ENCODE measurements around the gene RBBP4.

RBBP4 gene

DNA sequence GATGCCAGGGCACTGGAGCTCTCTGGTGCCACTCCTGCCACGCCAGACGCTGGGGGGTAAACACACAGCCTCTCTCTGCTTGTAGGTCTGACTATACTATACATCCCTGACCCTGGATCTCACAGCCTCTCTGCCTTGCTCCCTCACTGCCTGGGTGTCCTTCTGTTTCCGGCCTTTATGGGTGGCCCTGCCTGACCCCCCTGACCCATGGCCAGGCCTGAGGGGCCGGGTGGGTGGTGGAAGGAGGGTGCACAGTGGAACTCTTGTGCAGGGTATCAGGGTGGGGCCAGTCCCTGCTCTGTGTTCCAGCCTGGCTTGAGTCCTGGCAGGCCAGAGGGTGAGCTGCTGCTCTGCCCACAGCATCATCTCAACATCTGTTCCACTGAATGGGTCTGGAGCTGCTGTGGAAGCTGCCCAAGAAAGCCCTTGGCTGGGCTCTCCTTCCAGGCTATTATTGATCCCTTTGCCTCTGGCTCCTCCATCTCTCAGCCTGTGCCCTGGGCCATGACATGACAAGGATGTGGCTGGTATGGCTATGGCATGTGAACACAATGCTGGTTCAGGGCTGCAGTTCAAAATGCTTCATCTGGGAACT is 68.8 kb downstream of the RBBP4 start:
- no peak for DNase-seq (ENCODE audit: low read depth, low spot score)

DNA sequence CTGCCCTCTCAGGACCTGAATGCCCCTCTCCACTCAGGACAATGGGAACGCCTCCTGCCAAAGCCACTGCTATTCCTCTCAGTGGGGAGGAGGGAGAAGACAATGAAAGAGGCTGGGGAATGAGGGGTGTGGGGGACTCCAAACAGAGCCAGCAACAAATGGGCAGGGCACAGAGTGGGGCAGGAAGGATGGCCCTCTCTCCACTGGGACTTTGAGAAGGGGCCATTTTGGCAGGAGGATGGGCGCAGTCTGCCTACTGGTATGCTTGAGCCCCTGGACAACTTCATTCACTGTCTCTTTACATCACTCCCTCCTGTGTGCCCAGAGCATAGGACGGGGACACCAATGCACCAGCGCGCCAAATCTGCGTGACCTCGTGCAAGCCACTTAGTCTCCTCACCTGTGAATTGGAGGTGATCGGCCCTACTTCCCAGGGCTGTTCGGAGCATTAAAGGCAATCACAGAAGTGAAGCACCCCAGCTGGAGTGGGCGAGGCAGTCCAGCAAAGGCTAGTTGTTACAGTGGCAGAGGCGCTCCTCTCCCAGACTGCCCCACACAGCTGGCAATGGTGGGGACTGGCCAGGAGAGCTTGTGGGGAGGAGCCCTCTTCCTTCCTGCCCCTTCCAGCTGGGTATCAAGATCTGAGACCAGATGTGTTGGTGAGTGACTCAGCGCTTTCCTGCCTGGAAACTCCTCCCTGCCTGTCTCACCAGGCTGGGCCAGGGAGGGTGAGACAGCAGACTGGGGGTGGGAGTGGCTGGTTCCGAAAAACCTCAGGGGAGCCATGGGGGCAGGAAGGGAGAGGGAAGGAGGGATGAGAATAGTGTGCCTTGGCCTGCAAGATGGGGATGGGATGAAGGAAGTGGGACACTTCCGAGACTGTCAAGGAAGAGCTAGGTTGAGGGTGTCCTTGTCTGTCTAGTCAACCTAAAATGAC is 73.9 kb downstream of the RBBP4 start:
- no peak for DNase-seq (ENCODE audit: low read depth, low spot score)

DNA sequence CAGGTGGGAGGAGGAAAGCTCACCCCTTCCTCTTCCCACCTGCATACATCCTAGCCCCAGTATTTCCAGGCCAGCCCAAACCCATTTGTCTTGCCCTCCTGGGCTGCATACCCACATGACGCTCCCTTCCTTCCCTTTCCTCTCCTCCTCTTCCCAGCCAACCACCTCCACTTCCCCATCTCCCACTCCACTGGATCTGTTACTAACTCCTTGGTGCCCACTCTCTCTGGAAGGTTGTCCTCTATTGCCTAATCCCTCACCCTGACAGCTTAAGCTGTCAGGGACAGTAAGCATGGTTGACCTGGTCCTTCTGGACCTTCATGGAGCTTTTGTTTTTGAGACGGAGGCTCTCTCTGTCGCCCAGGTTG is 74.6 kb downstream of the RBBP4 start:
- no peak for DNase-seq (ENCODE audit: low read depth, low spot score)

DNA sequence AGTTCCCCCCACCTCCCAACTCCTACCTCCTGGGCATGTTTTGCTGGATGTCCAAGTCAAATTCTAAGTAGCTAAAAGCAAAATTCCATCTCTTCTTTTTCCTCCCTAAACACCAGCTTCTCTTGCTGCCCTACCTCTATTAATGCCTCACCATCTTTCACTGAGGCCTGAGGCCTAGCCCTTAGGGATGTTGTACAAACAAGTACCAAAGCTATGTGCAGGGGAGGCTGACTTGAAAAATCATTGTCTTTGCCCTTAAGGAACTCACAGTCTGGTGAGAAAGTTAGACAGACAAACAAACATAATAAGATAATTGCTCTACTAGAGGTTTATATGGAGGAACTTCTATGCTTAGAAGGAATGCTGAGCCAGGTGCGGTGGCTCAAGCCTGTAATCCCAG is 76.9 kb downstream of the RBBP4 start:
- no peak for DNase-seq (ENCODE audit: low read depth, low spot score)

DNA sequence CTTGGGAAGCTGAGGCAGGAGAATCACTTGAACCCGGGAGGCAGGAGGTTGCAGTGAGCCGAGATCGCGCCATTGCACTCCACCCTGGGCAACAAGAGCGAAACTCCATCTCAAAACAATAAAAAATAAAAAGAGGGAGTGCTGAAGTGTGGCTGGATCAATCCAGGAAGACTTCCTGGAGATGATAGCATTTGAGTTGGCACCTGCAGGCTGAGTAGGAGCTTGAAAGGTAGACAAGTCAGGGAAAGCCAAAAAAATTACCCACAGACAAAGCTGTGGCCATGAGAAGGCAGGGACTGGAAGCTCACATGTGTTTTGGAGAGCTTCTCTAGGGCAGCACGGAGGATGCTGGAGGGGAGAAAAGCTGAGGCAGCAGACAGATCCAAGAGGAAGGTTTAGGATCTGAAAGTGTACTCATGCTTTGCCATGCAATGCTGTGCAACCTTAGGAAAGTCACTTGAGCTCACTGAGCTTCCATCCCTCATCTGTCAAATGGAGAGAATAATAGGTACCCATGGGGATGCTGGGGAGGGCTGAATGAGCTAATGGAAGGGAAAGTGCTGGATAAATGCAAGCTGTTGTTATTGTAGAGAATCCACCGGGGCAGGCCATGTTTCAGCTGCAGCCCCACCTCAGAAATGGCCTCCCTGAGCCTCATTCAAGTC is 77.5 kb downstream of the RBBP4 start:
- DNase-seq (ENCODE audit: low read depth, low spot score), result no peak

DNA sequence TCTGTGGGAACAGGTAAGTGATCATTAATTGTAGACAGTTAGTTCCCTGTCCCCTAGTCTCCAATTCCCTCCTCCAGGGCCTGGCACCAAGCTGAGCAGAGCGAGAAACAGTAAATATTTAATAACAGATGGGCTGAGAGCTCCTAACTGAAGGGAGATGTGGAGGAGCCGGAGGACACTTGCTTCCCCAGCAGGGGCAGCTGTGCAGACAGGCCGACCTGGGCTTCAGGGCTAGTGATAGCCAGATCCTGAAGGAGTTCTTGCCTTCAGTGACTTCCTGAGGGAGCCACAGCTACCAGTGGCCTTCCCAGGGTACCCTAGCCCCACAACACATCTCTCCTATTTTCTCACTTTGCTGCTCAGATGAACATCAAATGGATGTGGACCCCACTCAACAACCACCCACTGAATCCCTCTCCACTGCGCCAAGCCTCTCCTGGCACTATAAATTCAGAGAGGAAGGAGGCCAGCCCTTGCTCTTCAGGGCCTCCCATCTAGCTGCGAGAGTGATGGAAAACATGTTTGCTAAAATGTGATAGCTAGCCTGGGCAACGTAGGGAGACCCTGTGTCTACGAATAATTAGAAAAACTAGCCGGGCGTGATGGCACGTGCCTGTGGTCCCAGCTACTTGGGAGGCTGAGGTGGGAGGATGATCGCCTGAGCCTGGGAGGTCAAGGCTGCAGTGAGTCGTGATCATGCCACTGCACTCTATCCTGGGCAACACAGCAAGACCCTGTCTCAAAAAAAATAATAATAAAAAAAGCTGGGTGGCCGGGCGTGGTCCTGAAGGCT is 78.4 kb downstream of the RBBP4 start:
- DNase-seq (ENCODE audit: low read depth, low spot score), result no peak

DNA sequence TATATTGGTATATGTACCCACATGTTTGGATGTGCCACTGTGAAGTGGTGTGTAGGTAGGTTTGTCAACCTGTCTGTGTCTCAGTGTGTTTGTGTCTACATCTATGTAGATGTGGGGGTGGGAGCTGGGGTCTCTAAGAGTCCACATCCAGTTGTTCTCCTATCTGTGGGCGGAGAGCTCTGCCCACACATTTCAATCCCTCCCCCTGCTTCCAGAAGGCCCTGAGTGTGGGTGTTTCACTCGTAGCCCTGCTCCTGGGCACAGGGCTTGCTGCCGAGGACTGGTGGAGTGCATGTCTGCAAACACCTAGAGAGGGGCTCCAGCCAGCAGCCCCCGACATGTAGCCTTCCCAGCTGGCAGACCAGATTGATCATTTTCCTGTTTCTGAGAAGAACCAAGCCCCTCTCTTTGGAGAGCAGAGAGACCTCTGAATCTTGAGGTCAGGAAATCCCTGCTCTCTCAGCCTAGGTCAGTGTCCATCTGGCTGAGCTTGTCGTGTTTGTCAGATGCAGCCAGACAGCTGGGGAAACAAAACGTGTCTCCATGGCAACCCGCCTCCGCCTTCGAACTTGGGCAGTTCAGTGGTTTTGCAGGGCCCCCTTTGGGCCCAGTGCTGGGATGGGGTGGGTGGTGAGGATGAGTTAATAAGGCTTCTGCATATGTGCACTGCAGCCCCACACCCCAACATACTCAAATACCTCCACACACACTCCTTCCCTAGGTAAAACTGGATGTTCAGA is 82.7 kb downstream of the RBBP4 start:
- DNase-seq (ENCODE audit: low read depth, low spot score), result no peak
